ENCODE results near the gene LMF2. TPM values are rescaled to one million over a fixed set of nuclear protein-coding genes. Genes with fewer than 3 reads are reported as not detected.
A peak's percentile ranks its signal among the peaks of the same experiment; 100 is the strongest.

Gene LMF2
- total RNA-seq, 1 donor from 2014 or later = 82.9 TPM

GRCh38 chr22:50502628-50503474 is 4.7 kb downstream of the LMF2 start:
- H3K27ac Mint-ChIP-seq (ENCODE audit: unreplicated experiment) = no peak overlapping the region
- TF ChIP-seq CTCF (conservative IDR thresholded peaks at IDR 0.05) = no peak
- H3K27me3 Mint-ChIP-seq (ENCODE audit: low read depth) = peaks cover 1% of the 10 kb centered on the region
- no peaks in the 10 kb centered on the region for H3K36me3 Mint-ChIP-seq (ENCODE audit: low read depth)
- DNase-seq (ENCODE audit: low read depth, low spot score) = no peak
- no peaks in the 10 kb centered on the region for H3K9me3 Mint-ChIP-seq
- peaks cover 14% of the 10 kb centered on the region for H3K4me1 Mint-ChIP-seq
- H3K4me3 Mint-ChIP-seq = no peak overlapping the region

GRCh38 chr22:50502096-50502495 is 5.4 kb downstream of the LMF2 start:
- peaks cover 2% of the 10 kb centered on the region for H3K27me3 Mint-ChIP-seq (ENCODE audit: low read depth)
- H3K27ac Mint-ChIP-seq (ENCODE audit: unreplicated experiment) = no peak overlapping the region
- peak overlapping the region; percentile 51 for H3K4me3 Mint-ChIP-seq
- H3K36me3 Mint-ChIP-seq (ENCODE audit: low read depth) = no peaks in the 10 kb centered on the region
- peaks cover 14% of the 10 kb centered on the region for H3K4me1 Mint-ChIP-seq
- no peaks in the 10 kb centered on the region for H3K9me3 Mint-ChIP-seq
- TF ChIP-seq CTCF (conservative IDR thresholded peaks at IDR 0.05) = no peak
- DNase-seq (ENCODE audit: low read depth, low spot score) = no peak

GRCh38 chr22:50500452-50500851 is 7.0 kb downstream of the LMF2 start:
- H3K4me3 Mint-ChIP-seq = peak overlapping the region; percentile 69
- no peak for DNase-seq (ENCODE audit: low read depth, low spot score)
- H3K27ac Mint-ChIP-seq (ENCODE audit: unreplicated experiment) = no peak overlapping the region
- no peak for TF ChIP-seq CTCF (conservative IDR thresholded peaks at IDR 0.05)
- H3K27me3 Mint-ChIP-seq (ENCODE audit: low read depth) = peaks cover 2% of the 10 kb centered on the region
- no peaks in the 10 kb centered on the region for H3K9me3 Mint-ChIP-seq
- no peaks in the 10 kb centered on the region for H3K36me3 Mint-ChIP-seq (ENCODE audit: low read depth)
- peaks cover 14% of the 10 kb centered on the region for H3K4me1 Mint-ChIP-seq

- Mint-ChIP-seq H3K4me1 (peaks cover 14% of the 10 kb centered on the region), H3K27me3 (ENCODE audit: low read depth) (peaks cover 2% of the 10 kb centered on the region), H3K9me3 (no peaks in the 10 kb centered on the region), H3K27ac (ENCODE audit: unreplicated experiment) (no peak overlapping the region), H3K36me3 (ENCODE audit: low read depth) (no peaks in the 10 kb centered on the region), H3K4me3 (peak overlapping the region; percentile 28)
- TF ChIP-seq CTCF (conservative IDR thresholded peaks at IDR 0.05) = peak; percentile 70
- DNase-seq (ENCODE audit: low read depth, low spot score) = peak; percentile 64
These were observed 9.1 kb downstream of the LMF2 start for GRCh38 chr22:50498322-50498890.

- H3K4me1 Mint-ChIP-seq = peaks cover 14% of the 10 kb centered on the region
- H3K9me3 Mint-ChIP-seq = no peaks in the 10 kb centered on the region
- no peaks in the 10 kb centered on the region for H3K36me3 Mint-ChIP-seq (ENCODE audit: low read depth)
- no peak overlapping the region for H3K27ac Mint-ChIP-seq (ENCODE audit: unreplicated experiment)
- no peak for DNase-seq (ENCODE audit: low read depth, low spot score)
- peaks cover 2% of the 10 kb centered on the region for H3K27me3 Mint-ChIP-seq (ENCODE audit: low read depth)
- no peak for TF ChIP-seq CTCF (conservative IDR thresholded peaks at IDR 0.05)
- H3K4me3 Mint-ChIP-seq = no peak overlapping the region
These were observed 10.4 kb downstream of the LMF2 start for GRCh38 chr22:50497093-50497492.
